PC-3 (cell line): ENCODE results near the gene PSMB1.

Experiments used
- EZH2phosphoT487 ChIP-seq: fragments of 300-600 bp; sonication (generic); IDR thresholded peaks from 2 replicates; pipeline ENCODE4 v1.6.1; 2018; ENCODE audit warnings: mild to moderate bottlenecking, antibody characterized with exemption, low read length, borderline replicate concordance
- TF ChIP-seq, protein P1 (sequence below): fragments of 300-600 bp; sonication (generic); conservative IDR thresholded peaks from 2 replicates; pipeline ENCODE4 v1.5.1; 2017; ENCODE audit warnings: antibody characterized with exemption, low read depth, mild to moderate bottlenecking, low read length

DNA sequence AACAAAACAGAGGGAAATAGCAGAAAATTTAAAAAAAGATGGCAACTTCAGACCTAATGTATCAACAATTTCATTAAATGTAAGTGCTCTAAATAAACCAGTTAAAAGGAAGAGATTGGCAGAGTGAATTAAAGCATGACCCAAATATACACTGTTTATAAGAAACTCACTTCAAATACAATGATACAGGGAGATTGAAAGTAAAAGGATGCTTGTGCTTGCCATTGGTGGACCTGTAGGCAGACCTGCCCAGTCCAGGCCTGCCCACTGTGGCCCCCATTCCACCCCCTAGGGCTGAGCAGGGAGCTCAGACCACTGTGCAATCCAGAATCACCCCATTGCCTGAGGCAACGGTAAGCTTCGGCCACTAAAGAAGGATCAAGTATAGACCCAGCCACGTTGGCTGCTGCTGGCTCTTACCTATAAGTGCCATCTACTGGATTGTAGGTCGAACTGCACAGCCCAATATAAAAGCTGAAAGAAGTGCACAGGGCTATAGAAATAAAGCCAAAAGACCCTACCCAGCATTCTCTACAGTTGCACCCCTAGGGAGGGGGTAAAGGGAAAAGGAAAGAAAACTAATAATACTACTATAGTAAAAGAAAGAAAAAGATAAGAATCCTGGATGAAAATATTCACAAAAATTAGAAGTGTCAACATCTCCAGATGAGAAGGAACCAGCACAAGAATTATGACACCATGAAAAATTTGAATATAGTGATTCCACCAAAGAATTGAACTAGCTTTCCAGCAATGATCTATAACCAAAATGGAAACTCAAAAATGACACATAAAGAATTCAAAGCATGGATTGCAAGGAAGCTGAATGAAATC lies 36.1 kb downstream of the PSMB1 start:
- TF ChIP-seq, protein P1, sequence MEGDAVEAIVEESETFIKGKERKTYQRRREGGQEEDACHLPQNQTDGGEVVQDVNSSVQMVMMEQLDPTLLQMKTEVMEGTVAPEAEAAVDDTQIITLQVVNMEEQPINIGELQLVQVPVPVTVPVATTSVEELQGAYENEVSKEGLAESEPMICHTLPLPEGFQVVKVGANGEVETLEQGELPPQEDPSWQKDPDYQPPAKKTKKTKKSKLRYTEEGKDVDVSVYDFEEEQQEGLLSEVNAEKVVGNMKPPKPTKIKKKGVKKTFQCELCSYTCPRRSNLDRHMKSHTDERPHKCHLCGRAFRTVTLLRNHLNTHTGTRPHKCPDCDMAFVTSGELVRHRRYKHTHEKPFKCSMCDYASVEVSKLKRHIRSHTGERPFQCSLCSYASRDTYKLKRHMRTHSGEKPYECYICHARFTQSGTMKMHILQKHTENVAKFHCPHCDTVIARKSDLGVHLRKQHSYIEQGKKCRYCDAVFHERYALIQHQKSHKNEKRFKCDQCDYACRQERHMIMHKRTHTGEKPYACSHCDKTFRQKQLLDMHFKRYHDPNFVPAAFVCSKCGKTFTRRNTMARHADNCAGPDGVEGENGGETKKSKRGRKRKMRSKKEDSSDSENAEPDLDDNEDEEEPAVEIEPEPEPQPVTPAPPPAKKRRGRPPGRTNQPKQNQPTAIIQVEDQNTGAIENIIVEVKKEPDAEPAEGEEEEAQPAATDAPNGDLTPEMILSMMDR, result peak; percentile 76
- no peak for TF ChIP-seq EZH2phosphoT487
